Caco-2 (cell line): ENCODE measurements around the gene VAPA. TPM values are rescaled to one million over a fixed set of nuclear protein-coding genes. Genes with fewer than 3 reads are reported as not detected.

Experiments used
- BruUV-seq: library from RNA; stranded (reverse); fragments of 400-500 nt; replicated peaks from 2 replicates; lab custom pipeline; 2021; lab: Mats Ljungman, UMichigan
- CTCF ChIA-PET: fragments of 300-600 bp; sonication (Branson Sonifier 250); formaldehyde crosslinking; loops from one replicate; lab custom pipeline; 2022; ENCODE audit warnings: antibody characterized with exemption; lab: Charles Lee
- POLR2A ChIA-PET: fragments of 300-600 bp; sonication (Branson Sonifier 250); formaldehyde crosslinking; loops from one replicate; lab custom pipeline; 2022; ENCODE audit warnings: antibody characterized with exemption; lab: Charles Lee
- DNase-seq, 2 experiments: peaks; one replicate each; pipeline versions ENCODE4 v3.0.0 to v3.0.0-alpha.2; 2020 to 2022
- H3K27me3 ChIP-seq: replicated peaks from 2 replicates; pipeline ENCODE4 v1.6.0; 2011; ENCODE audit warnings: low read length; ENCODE audit not compliant: control insufficient read depth, insufficient read depth
- H3K36me3 ChIP-seq: 2 replicates; pipeline ENCODE4 v1.5.1; 2011; ENCODE audit warnings: low read length; ENCODE audit not compliant: control insufficient read depth, insufficient read depth
- H3K4me1 ChIP-seq: fragments of 250-450 bp; sonication (Bioruptor Pico); 2 replicates; pipeline ENCODE4 v1.5.1; 2020; ENCODE audit warnings: mild to moderate bottlenecking
- H3K4me3 ChIP-seq: 2 replicates; pipeline ENCODE4 v1.5.1; 2011; ENCODE audit warnings: low read depth, mild to moderate bottlenecking, control low read depth, low read length
- H3K9me3 ChIP-seq: fragments of 250-450 bp; sonication (Bioruptor Pico); 2 replicates; pipeline ENCODE4 v1.5.1; 2020; ENCODE audit warnings: mild to moderate bottlenecking, moderate library complexity
- H3K27ac Mint-ChIP-seq: one replicate; pipeline ENCODE4 v1.8.0; 2022; ENCODE audit warnings: mixed read lengths; ENCODE audit not compliant: unreplicated experiment
- H3K27me3 Mint-ChIP-seq: one replicate; pipeline ENCODE4 v1.8.0; 2022; ENCODE audit warnings: mixed read lengths; ENCODE audit not compliant: insufficient read depth, unreplicated experiment
- H3K36me3 Mint-ChIP-seq: one replicate; pipeline ENCODE4 v1.8.0; 2022; ENCODE audit warnings: mild to moderate bottlenecking, mixed read lengths; ENCODE audit not compliant: insufficient read depth, unreplicated experiment
- H3K4me1 Mint-ChIP-seq: one replicate; pipeline ENCODE4 v1.8.0; 2022; ENCODE audit warnings: low read depth, mixed read lengths; ENCODE audit not compliant: unreplicated experiment
- H3K4me3 Mint-ChIP-seq: one replicate; pipeline ENCODE4 v1.8.0; 2022; ENCODE audit warnings: mild to moderate bottlenecking, moderate library complexity, mixed read lengths; ENCODE audit not compliant: unreplicated experiment
- H3K9me3 Mint-ChIP-seq: one replicate; pipeline ENCODE4 v1.8.0; 2022; ENCODE audit warnings: mixed read lengths; ENCODE audit not compliant: unreplicated experiment
- intact Hi-C: fragments of 100-400 bp; cut with micrococcal nuclease; formaldehyde crosslinking; loops from one replicate; pipeline ENCODE4 v1.10.0; 2022; ENCODE audit not compliant: unreplicated experiment
- total RNA-seq: library from RNA; stranded (reverse); gene quantifications from 2 replicates; pipeline ENCODE4 v1.2.3, GENCODE V29; 2022
- TF ChIP-seq, protein P1 (sequence below), 2 experiments: fragments of 200-600 bp in 1 of 2; IDR thresholded peaks; 1 replicate in 1 of 2; 2 replicates in 1 of 2; pipeline versions ENCODE4 v1.5.1 to v1.8.0; 2011 to 2022; ENCODE audit warnings: antibody characterized with exemption in 1 of 2, control low read depth in 1 of 2, inconsistent platforms in 1 of 2, low read depth in 1 of 2, low read length in 1 of 2, mild to moderate bottlenecking in 1 of 2, moderate library complexity in 1 of 2; ENCODE audit not compliant: insufficient read depth in 1 of 2, severe bottlenecking in 1 of 2, unreplicated experiment in 1 of 2

The VAPA gene
- total RNA-seq, 1 experiment from 2014 or later = 222 TPM

DNA sequence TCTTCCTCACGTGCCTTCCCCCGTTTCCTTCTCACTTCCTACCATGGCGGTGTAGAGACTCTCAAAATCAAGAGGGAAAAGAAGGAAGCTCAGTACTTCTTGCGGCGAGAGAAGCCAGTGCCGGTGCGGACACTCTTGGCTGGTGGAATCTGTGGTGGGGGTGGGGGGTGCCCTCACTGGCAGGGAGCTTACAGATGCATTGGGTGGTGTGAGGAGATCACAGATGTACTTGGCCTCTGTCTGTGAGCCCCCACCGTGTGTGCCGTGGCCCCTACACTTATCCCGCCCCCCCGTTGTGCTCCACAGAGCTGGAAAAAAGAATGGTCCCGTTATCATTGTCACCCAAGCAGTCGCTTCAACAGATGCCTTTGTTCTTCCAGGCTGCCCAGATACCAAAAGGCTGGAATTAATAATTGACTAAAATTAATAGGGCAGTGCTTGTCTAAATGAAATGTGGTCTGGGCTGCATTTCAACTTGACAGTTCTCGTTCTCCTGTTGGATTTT, 79.8 kb downstream of the VAPA start:
- H3K4me3 ChIP-seq = no peak overlapping the region
- H3K27me3 ChIP-seq = no peaks in the 10 kb centered on the region
- no peaks in the 10 kb centered on the region for H3K4me1 Mint-ChIP-seq
- DNase-seq = no peak
- CTCF ChIA-PET = interaction anchor here (0.6 kb wide), 1 partner anchor 33 kb away, joined by 3 read pairs; no protein-coding TSS in a partner anchor
- H3K4me1 ChIP-seq = no peaks in the 10 kb centered on the region
- no peak overlapping the region for H3K27ac Mint-ChIP-seq
- peaks cover 7% of the 10 kb centered on the region; the same call in 1 of the 2 replicates for H3K9me3 ChIP-seq
- POLR2A ChIA-PET = interaction anchor here (0.5 kb wide), 1 partner anchor 769 kb away, joined by 3 read pairs; no protein-coding TSS in a partner anchor
- intact Hi-C loops = no loop called here
- peaks cover 10% of the 10 kb centered on the region for H3K9me3 Mint-ChIP-seq
- no peaks in the 10 kb centered on the region for H3K36me3 Mint-ChIP-seq
- no peak overlapping the region for H3K4me3 Mint-ChIP-seq
- TF ChIP-seq, protein P1, sequence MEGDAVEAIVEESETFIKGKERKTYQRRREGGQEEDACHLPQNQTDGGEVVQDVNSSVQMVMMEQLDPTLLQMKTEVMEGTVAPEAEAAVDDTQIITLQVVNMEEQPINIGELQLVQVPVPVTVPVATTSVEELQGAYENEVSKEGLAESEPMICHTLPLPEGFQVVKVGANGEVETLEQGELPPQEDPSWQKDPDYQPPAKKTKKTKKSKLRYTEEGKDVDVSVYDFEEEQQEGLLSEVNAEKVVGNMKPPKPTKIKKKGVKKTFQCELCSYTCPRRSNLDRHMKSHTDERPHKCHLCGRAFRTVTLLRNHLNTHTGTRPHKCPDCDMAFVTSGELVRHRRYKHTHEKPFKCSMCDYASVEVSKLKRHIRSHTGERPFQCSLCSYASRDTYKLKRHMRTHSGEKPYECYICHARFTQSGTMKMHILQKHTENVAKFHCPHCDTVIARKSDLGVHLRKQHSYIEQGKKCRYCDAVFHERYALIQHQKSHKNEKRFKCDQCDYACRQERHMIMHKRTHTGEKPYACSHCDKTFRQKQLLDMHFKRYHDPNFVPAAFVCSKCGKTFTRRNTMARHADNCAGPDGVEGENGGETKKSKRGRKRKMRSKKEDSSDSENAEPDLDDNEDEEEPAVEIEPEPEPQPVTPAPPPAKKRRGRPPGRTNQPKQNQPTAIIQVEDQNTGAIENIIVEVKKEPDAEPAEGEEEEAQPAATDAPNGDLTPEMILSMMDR (IDR thresholded peaks at IDR 0.05; ENCODE audit: insufficient read depth in 1 of 2, low read depth in 1 of 2, low read length in 1 of 2, severe bottlenecking in 1 of 2, unreplicated experiment in 1 of 2) = no peak
- no TSS peak for BruUV-seq
- H3K27me3 Mint-ChIP-seq = no peaks in the 10 kb centered on the region
- no peaks in the 10 kb centered on the region for H3K36me3 ChIP-seq

DNA sequence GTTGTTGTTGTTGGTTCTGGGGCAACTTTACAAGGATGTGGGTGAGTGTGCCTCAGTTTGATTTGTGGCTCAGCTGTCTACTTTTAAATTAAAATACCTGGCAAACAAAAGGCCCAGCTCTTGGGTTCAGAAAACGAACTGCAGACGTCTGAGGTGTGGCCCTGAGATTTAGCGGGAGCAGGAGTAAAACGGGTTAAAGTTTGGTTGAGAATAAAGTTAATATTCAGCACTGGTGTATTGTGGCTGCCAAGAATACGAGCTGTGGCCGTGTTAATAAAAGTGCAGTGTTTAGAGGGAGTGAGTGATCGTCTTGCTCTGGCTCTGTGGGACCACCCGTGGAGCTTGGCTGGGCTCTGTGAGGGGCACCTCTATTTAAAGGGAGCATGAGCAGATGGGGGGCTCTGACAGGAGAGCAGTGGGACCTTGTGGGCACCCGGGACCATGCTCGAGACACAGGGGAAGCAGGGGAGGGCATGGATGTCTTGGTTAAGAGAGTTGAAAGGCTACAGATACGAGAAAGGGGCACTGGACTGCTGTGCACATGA, 80.3 kb downstream of the VAPA start:
- no peak for DNase-seq
- no peaks in the 10 kb centered on the region for H3K4me1 Mint-ChIP-seq
- POLR2A ChIA-PET = interaction anchor here (0.5 kb wide), 1 partner anchor 769 kb away, joined by 3 read pairs; no protein-coding TSS in a partner anchor
- no peaks in the 10 kb centered on the region for H3K36me3 Mint-ChIP-seq
- Histone ChIP-seq H3K27me3 (no peaks in the 10 kb centered on the region), H3K9me3 (peaks cover 10% of the 10 kb centered on the region; the same call in 1 of the 2 replicates), H3K4me1 (no peaks in the 10 kb centered on the region), H3K36me3 (no peaks in the 10 kb centered on the region), H3K4me3 (no peak overlapping the region)
- intact Hi-C loops = no loop called here
- H3K4me3 Mint-ChIP-seq = no peak overlapping the region
- BruUV-seq = no TSS peak
- peaks cover 16% of the 10 kb centered on the region for H3K9me3 Mint-ChIP-seq
- no peaks in the 10 kb centered on the region for H3K27me3 Mint-ChIP-seq
- CTCF ChIA-PET = no interaction called here
- TF ChIP-seq, protein P1 (IDR thresholded peaks at IDR 0.05; ENCODE audit: insufficient read depth in 1 of 2, low read depth in 1 of 2, low read length in 1 of 2, severe bottlenecking in 1 of 2, unreplicated experiment in 1 of 2) = no peak
- no peak overlapping the region for H3K27ac Mint-ChIP-seq

DNA sequence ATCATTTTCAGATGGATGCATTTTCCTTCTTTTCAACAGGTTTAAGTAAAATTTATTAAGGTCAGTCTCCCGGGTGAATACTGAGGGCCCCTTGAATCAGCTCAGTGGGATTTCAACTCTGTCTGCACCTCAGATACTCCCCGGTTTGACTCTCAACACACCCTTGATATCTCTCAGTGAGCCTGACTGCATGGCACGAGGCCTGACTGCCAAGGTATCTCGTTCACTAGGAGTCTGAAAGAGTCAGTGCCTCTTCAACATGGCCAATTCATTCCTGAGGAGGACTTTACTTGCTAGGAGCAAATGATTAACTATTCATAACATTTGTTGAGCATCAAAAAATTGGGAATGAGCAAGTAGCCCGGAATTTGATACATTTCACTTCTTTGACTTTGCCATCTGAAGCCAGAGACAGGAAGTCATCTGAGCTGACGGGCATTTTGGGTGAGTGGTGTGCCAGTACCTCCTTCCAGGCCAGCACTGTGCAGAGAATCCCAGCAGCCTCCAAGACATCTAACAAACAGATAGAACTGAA, 81.0 kb downstream of the VAPA start:
- H3K9me3 Mint-ChIP-seq = peaks cover 22% of the 10 kb centered on the region
- no peaks in the 10 kb centered on the region for H3K36me3 Mint-ChIP-seq
- H3K27ac Mint-ChIP-seq = no peak overlapping the region
- H3K4me3 Mint-ChIP-seq = no peak overlapping the region
- ChIA-PET CTCF (no interaction called here), POLR2A (no interaction called here)
- intact Hi-C loops = no loop called here
- BruUV-seq = no TSS peak
- Histone ChIP-seq H3K27me3 (no peaks in the 10 kb centered on the region), H3K9me3 (peaks cover 10% of the 10 kb centered on the region; the same call in 1 of the 2 replicates), H3K4me1 (no peaks in the 10 kb centered on the region), H3K36me3 (no peaks in the 10 kb centered on the region), H3K4me3 (no peak overlapping the region)
- TF ChIP-seq, protein P1 (IDR thresholded peaks at IDR 0.05; ENCODE audit: insufficient read depth in 1 of 2, low read depth in 1 of 2, low read length in 1 of 2, severe bottlenecking in 1 of 2, unreplicated experiment in 1 of 2) = no peak
- no peaks in the 10 kb centered on the region for H3K4me1 Mint-ChIP-seq
- H3K27me3 Mint-ChIP-seq = no peaks in the 10 kb centered on the region
- DNase-seq = no peak
